GM19372 (cell line): ENCODE data around the gene TIMM17A.
"Not testable (repeated sequence)": the region's sequence is repeated elsewhere in the genome, so short reads cannot be mapped to it uniquely, and the experiment has no call there.

Experiments
- ATAC-seq: cut with Tn5 transposase; IDR thresholded peaks from one replicate; pipeline ENCODE4 v1.9.1; 2021; ENCODE audit warnings: mild to moderate bottlenecking, low read depth, moderate library complexity; ENCODE audit not compliant: unreplicated experiment

TIMM17A gene

GRCh38 chr1:201939574-201939973, 15.7 kb upstream of the TIMM17A start:
- ATAC-seq: no peak

- ATAC-seq: not testable (repeated sequence)
These were observed 15.0 kb upstream of the TIMM17A start for GRCh38 chr1:201940316-201940715.

- ATAC-seq: no peak
These were observed 13.7 kb upstream of the TIMM17A start for GRCh38 chr1:201941420-201942128.

- ATAC-seq: no peak
These were observed 13.2 kb upstream of the TIMM17A start for GRCh38 chr1:201942129-201942495.

GRCh38 chr1:201944002-201944401, 11.3 kb upstream of the TIMM17A start:
- ATAC-seq: no peak

- no peak for ATAC-seq
These were observed 10.7 kb upstream of the TIMM17A start for GRCh38 chr1:201944639-201945038.

GRCh38 chr1:201945157-201945556, 10.1 kb upstream of the TIMM17A start:
- no peak for ATAC-seq

- no peak for ATAC-seq
These were observed 9.5 kb upstream of the TIMM17A start for GRCh38 chr1:201945863-201946223.

GRCh38 chr1:201946224-201946908, 8.9 kb upstream of the TIMM17A start, which contains the start of gene LMOD1:
Gene LMOD1 (minus strand): TSS chr1:201946548. CDS start chr1:201946340, 208 bp downstream.
- ATAC-seq: no peak

- ATAC-seq: no peak
These were observed 7.7 kb upstream of the TIMM17A start for GRCh38 chr1:201947697-201948008.

GRCh38 chr1:201949491-201949890, 5.8 kb upstream of the TIMM17A start:
- ATAC-seq: no peak

GRCh38 chr1:201954263-201955008, 867 bp upstream of the TIMM17A start:
- no peak for ATAC-seq

GRCh38 chr1:201955729-201956143, 433 bp downstream of the TIMM17A start:
- ATAC-seq: peak; percentile 24

GRCh38 chr1:201958348-201958747, 3.0 kb downstream of the TIMM17A start:
- ATAC-seq: no peak

GRCh38 chr1:201962382-201962781, 7.1 kb downstream of the TIMM17A start:
- ATAC-seq: not testable (repeated sequence)

- ATAC-seq: no peak
These were observed 9.0 kb downstream of the TIMM17A start for GRCh38 chr1:201964261-201964660.

- ATAC-seq: no peak
These were observed 10.9 kb downstream of the TIMM17A start for GRCh38 chr1:201966171-201966570.

GRCh38 chr1:201968202-201968925, 13.1 kb downstream of the TIMM17A start:
- no peak for ATAC-seq

GRCh38 chr1:201970334-201971159, 15.2 kb downstream of the TIMM17A start:
- ATAC-seq: no peak

- peak; percentile 23 for ATAC-seq
These were observed 26.8 kb downstream of the TIMM17A start for GRCh38 chr1:201982082-201982622.
